ENCODE data around the gene GPM6B.

Gene GPM6B

GRCh38 chrX:13843150-13843721 lies 26.3 kb upstream of the GPM6B start:
- peak overlapping the region; percentile 25; the same call in 1 of the 2 replicates for H3K4me2 ChIP-seq (ENCODE audit: low read depth, low read length)
- H3K9ac ChIP-seq (ENCODE audit: low read length) = no peak overlapping the region
- H3F3A ChIP-seq (ENCODE audit: insufficient read depth, low read length) = peaks cover 5% of the 10 kb centered on the region; the same call in 1 of the 2 replicates
- no peaks in the 10 kb centered on the region for H3K9me2 ChIP-seq (replicated peaks; ENCODE audit: insufficient read depth, low read length)
- H3K27me3 ChIP-seq (replicated peaks; ENCODE audit: insufficient read depth, low read length) = no peaks in the 10 kb centered on the region
- H3K4me1 ChIP-seq (ENCODE audit: low read length) = peaks cover 14% of the 10 kb centered on the region
- DNase-seq = peak; percentile 60
- TF ChIP-seq CTCF (IDR thresholded peaks at IDR 0.05; ENCODE audit: low read length) (0 out of 2 replicates have a peak, but pooled peaks have one; percentile 5), EZH2 (optimal IDR thresholded peaks at IDR 0.05; ENCODE audit: low read depth, low read length) (no peak)
- H4K20me1 ChIP-seq (ENCODE audit: insufficient read depth, low read length) = no peaks in the 10 kb centered on the region
- H3K27ac ChIP-seq (ENCODE audit: low read length) = peak overlapping the region; percentile 68
- H3K9me3 ChIP-seq (replicated peaks; ENCODE audit: insufficient read depth, low read length) = no peaks in the 10 kb centered on the region
- H3K36me3 ChIP-seq (replicated peaks; ENCODE audit: insufficient read depth, low read length) = no peaks in the 10 kb centered on the region
- H2AFZ ChIP-seq (ENCODE audit: low read length) = no peak overlapping the region
- H3K4me3 ChIP-seq (ENCODE audit: low read length) = no peak overlapping the region
- no peaks in the 10 kb centered on the region for H3K79me2 ChIP-seq (ENCODE audit: low read length)

GRCh38 chrX:13840121-13840520 lies 23.2 kb upstream of the GPM6B start:
- H3F3A ChIP-seq (ENCODE audit: insufficient read depth, low read length) = peaks cover 17% of the 10 kb centered on the region
- H4K20me1 ChIP-seq (ENCODE audit: insufficient read depth, low read length) = no peaks in the 10 kb centered on the region
- H3K9me3 ChIP-seq (replicated peaks; ENCODE audit: insufficient read depth, low read length) = no peaks in the 10 kb centered on the region
- H3K4me1 ChIP-seq (ENCODE audit: low read length) = peaks cover 31% of the 10 kb centered on the region
- no peak overlapping the region for H2AFZ ChIP-seq (ENCODE audit: low read length)
- H3K79me2 ChIP-seq (ENCODE audit: low read length) = no peaks in the 10 kb centered on the region
- H3K4me3 ChIP-seq (ENCODE audit: low read length) = no peak overlapping the region
- H3K27ac ChIP-seq (ENCODE audit: low read length) = no peak overlapping the region
- no peaks in the 10 kb centered on the region for H3K27me3 ChIP-seq (replicated peaks; ENCODE audit: insufficient read depth, low read length)
- no peaks in the 10 kb centered on the region for H3K36me3 ChIP-seq (replicated peaks; ENCODE audit: insufficient read depth, low read length)
- no peak overlapping the region for H3K9ac ChIP-seq (ENCODE audit: low read length)
- no peak overlapping the region for H3K4me2 ChIP-seq (ENCODE audit: low read depth, low read length)
- no peaks in the 10 kb centered on the region for H3K9me2 ChIP-seq (replicated peaks; ENCODE audit: insufficient read depth, low read length)
- no peak for TF ChIP-seq EZH2 (optimal IDR thresholded peaks at IDR 0.05; ENCODE audit: low read depth, low read length)
- TF ChIP-seq EZH2phosphoT487 (IDR thresholded peaks at IDR 0.05; ENCODE audit: low read length) = no peak
- no peak for TF ChIP-seq CTCF (IDR thresholded peaks at IDR 0.05; ENCODE audit: low read length)
- no peak for DNase-seq

- H3K9ac ChIP-seq (ENCODE audit: low read length) = no peak overlapping the region
- peaks cover 24% of the 10 kb centered on the region for H3K4me1 ChIP-seq (ENCODE audit: low read length)
- TF ChIP-seq EZH2phosphoT487 (IDR thresholded peaks at IDR 0.05; ENCODE audit: low read length) (no peak), EZH2 (optimal IDR thresholded peaks at IDR 0.05; ENCODE audit: low read depth, low read length) (no peak), CTCF (IDR thresholded peaks at IDR 0.05; ENCODE audit: low read length) (no peak)
- H3F3A ChIP-seq (ENCODE audit: insufficient read depth, low read length) = peaks cover 14% of the 10 kb centered on the region
- no peak overlapping the region for H3K27ac ChIP-seq (ENCODE audit: low read length)
- DNase-seq = no peak
- no peaks in the 10 kb centered on the region for H3K36me3 ChIP-seq (replicated peaks; ENCODE audit: insufficient read depth, low read length)
- no peak overlapping the region for H3K4me2 ChIP-seq (ENCODE audit: low read depth, low read length)
- no peaks in the 10 kb centered on the region for H3K27me3 ChIP-seq (replicated peaks; ENCODE audit: insufficient read depth, low read length)
- no peak overlapping the region for H3K4me3 ChIP-seq (ENCODE audit: low read length)
- H2AFZ ChIP-seq (ENCODE audit: low read length) = no peak overlapping the region
- H3K9me2 ChIP-seq (replicated peaks; ENCODE audit: insufficient read depth, low read length) = no peaks in the 10 kb centered on the region
- H4K20me1 ChIP-seq (ENCODE audit: insufficient read depth, low read length) = no peaks in the 10 kb centered on the region
- H3K79me2 ChIP-seq (ENCODE audit: low read length) = no peaks in the 10 kb centered on the region
- H3K9me3 ChIP-seq (replicated peaks; ENCODE audit: insufficient read depth, low read length) = no peaks in the 10 kb centered on the region
Measured at GRCh38 chrX:13837290-13837745, 20.4 kb upstream of the GPM6B start.
